ENCODE measurements around the gene PRDM8.

DNA sequence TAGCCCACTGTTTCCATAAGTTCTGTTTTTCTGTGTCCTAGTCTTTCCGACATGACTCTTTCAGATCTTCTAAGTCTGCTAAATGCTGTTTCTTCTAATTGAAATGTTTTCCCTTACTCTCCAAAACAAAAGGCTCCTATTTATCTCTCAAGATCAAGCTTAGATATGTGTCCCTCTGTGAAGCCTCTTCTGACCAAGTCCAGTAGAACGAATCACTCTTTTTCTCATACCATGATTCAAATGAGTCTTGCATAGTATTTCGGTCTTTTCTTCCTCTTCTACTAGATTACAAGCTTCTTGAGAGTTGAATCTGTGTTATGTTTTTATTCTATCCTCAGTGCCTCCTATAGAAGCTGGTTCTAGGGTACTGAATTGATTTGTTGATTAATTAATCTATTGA is 45.3 kb upstream of the PRDM8 start:
- TF ChIP-seq, protein P1, sequence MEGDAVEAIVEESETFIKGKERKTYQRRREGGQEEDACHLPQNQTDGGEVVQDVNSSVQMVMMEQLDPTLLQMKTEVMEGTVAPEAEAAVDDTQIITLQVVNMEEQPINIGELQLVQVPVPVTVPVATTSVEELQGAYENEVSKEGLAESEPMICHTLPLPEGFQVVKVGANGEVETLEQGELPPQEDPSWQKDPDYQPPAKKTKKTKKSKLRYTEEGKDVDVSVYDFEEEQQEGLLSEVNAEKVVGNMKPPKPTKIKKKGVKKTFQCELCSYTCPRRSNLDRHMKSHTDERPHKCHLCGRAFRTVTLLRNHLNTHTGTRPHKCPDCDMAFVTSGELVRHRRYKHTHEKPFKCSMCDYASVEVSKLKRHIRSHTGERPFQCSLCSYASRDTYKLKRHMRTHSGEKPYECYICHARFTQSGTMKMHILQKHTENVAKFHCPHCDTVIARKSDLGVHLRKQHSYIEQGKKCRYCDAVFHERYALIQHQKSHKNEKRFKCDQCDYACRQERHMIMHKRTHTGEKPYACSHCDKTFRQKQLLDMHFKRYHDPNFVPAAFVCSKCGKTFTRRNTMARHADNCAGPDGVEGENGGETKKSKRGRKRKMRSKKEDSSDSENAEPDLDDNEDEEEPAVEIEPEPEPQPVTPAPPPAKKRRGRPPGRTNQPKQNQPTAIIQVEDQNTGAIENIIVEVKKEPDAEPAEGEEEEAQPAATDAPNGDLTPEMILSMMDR (IDR thresholded peaks at IDR 0.05; ENCODE audit: low read depth, low read length): no peak
- TF ChIP-seq POLR2A (IDR thresholded peaks at IDR 0.05; ENCODE audit: extremely low read depth, insufficient read length): no peak

Data from NB4 (cell line).